GM19468 (cell line): ENCODE measurements around the gene SCML1.

Experiments
- ATAC-seq: cut with Tn5 transposase; IDR thresholded peaks from one replicate; pipeline ENCODE4 v1.9.1; 2021; ENCODE audit warnings: mild to moderate bottlenecking, moderate library complexity, moderate number of reproducible peaks; ENCODE audit not compliant: unreplicated experiment; ENCODE audit errors: extremely low read depth

The SCML1 gene

GRCh38 chrX:17736856-17737709 lies at the start of gene SCML1:
SCML1 (plus strand) TSS chrX:17737493; CDS start chrX:17744187, 6,694 bp downstream.
- ATAC-seq: peak; percentile 68

- no peak for ATAC-seq
These were observed 49.6 kb upstream of the SCML1 start for GRCh38 chrX:17687648-17688047.

GRCh38 chrX:17689971-17690409 lies 47.3 kb upstream of the SCML1 start:
- ATAC-seq: peak; percentile 68

DNA sequence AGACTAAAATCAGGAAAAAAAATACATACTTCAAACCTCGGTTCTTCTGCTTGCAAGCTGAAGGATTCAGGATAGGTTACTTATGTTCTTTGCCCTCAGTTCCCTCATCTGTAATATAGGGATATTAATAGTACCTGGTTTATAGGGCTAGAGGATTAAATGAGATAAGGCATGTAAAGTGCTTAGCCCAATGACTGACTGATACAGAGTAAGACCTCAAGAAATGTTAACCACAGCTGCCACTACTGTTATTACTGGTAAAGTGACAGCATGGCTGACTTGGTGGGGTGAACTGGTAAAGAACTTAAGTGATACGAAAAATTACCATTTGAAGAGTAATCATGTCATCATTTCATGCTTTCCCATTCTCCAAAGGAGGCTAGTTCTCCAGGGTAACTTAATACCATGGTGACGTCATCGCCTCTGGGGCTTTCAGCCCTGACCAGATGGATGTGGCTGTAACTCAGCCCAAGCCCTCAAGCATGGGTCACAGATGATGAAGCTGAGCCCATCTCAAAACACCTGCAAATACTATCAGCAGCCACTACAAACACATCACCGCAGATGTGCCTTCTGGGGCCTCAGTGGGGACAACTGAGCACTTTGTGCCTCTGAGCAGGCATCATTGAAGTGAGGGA lies 44.5 kb upstream of the SCML1 start:
- no peak for ATAC-seq

GRCh38 chrX:17697191-17697590 lies 40.1 kb upstream of the SCML1 start:
- no peak for ATAC-seq

- ATAC-seq: no peak
These were observed 36.3 kb upstream of the SCML1 start for GRCh38 chrX:17700976-17701375.

- no peak for ATAC-seq
These were observed 34.1 kb upstream of the SCML1 start for GRCh38 chrX:17703201-17703600.

DNA sequence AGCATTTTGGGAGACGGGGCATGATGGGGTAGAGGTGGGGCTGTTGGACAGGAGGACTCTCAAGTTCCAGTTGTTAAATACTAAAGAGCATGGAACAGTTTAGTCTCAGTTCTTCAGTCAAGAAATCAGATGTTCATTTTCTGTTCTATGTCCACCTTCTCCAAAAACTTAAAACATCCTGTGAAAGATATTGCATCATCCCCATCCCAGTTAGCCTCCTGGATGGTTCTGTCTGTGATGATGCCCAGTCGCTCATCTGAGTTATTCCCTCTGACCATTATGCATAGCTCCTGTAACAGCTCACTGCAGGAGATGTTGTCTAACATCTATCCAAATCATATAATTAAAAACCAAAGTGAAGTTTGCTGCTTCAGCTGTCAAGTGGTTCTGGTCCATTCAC lies 32.1 kb upstream of the SCML1 start:
- ATAC-seq: no peak

DNA sequence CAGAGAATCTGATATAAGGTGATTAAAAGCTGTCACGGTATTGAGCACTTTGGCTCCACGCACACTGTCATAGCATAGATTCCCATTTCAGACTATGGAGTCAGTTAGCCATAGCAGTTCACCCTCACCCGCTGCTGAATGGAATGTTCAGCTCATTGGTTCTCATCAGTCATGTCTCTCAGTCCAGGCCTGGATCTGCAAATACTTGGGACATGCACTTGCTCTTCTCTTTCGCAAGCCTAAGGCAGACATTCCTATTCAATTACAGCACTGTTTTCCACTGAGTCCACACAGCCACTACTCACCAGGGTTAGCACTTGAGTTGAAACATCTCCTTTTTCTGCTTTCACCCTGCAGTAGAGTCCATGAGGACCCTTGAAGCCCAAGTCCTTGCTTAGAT lies 30.6 kb upstream of the SCML1 start:
- ATAC-seq: no peak

GRCh38 chrX:17707731-17708130 lies 29.6 kb upstream of the SCML1 start:
- no peak for ATAC-seq

DNA sequence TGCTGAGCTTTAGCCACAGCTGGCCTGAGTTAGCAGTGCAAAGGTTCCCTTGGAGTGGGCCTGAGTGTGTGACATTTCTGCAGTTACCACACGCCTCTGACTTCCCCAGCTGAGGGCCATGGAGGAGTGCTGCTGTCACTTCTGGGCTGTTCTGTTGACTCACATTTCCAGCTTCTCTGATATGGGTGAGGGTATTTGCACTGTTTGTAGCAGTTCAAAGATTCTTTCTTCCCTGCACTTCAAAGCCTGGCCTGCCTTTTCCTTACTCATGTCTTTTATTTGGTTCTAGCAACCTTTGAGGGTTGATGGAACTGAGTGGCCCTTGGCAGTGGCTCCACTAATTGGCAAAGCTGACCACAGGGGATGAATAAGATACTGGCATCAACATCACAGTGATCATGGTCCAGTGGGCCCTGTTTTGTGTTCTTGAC lies 26.4 kb upstream of the SCML1 start:
- ATAC-seq: no peak

- no peak for ATAC-seq
These were observed 24.0 kb upstream of the SCML1 start for GRCh38 chrX:17713288-17713687.

DNA sequence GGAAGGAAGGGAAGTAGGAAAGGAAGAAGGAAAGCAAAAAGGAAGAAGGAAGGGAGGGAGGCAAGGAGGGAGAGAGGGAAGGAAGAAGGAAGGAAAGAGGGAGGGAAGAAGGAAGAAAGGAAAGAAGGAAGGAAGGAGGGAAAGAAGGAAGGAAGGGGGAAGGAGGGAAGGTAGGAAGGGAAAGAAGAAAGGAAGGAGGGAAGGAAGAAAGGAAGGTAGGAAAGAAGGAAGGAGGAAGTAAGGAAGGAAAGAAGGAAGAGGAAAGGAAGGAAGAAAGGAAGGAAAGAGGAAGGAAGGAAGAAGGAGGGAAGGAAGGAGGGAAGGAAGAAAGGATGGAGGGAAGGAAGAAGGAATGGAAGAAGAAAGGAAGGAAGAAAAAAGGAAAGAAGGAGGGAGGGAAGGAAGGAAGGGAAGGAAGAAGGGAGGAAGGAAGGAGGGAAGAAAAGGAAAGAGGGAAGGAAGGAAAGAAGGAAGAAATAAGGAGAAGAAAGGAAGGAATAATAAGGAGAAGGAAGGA lies 18.6 kb upstream of the SCML1 start:
- ATAC-seq: no peak

GRCh38 chrX:17719711-17720110 lies 17.6 kb upstream of the SCML1 start:
- no peak for ATAC-seq

GRCh38 chrX:17721715-17722114 lies 15.6 kb upstream of the SCML1 start:
- ATAC-seq: no peak

DNA sequence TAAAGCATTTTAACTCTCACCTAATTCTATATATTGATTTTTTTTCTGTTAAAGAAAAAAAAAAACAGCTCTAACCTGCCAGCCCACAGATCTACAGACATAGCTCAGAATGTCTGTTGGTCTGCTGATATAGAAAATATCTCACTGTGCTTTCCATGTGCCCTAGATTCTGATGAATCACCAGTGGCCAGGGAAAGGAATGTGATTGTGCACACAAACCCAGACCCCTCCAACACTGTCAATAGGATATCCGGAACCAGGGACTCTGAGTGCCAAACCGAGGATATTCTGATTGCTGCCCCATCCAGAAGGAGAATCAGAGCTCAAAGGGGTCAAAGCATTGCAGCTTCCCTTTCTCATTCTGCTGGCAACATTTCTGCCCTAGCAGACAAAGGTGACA lies 12.1 kb upstream of the SCML1 start:
- no peak for ATAC-seq

- ATAC-seq: no peak
These were observed 5.0 kb upstream of the SCML1 start for GRCh38 chrX:17732138-17732783.

DNA sequence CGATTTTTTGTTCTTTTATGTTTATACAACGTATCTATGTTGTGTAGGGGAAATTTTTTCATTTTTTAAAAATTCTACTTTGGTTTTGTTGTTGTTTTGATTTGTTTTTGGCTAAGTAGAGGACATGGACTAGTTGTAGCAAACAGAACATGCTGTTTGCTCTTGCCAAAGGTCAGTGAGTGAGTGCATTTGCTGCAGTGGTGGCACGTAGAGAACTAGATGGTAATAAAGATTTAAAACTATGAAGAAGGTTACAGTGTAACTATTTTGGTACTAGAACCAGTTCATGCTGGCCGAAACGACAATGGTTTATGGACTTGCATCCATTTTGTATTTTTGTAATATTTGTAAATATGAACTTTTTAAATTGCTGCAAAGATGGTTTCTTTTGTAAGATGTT lies 1.9 kb upstream of the SCML1 start:
- no peak for ATAC-seq

DNA sequence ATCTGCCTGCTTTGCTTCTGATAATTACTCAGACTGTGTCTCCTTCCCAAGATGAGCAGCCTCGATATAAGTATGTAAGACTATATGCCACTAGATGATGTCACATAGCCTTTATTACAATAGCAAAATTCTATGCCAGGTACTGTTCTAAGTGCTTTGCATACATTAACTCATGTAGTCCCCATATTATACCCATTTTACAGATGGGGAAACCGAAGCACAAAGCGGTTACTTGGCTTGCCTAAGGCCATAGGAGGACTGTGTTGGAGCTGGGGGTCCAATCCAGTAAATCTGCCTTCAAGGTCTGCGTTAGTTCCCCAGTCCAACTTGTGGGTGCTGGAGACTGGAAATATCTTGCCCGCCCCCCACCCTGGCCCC lies 826 bp upstream of the SCML1 start:
- ATAC-seq: no peak

GRCh38 chrX:17737710-17737985 lies 355 bp downstream of the SCML1 start:
- ATAC-seq: no peak
